A549 (cell line): ENCODE results near the gene CACNG8. TPM values are rescaled to one million over a fixed set of nuclear protein-coding genes. Genes with fewer than 3 reads are reported as not detected.

Source experiments
- ATAC-seq, 2 experiments: fragments of 200-7000 bp in 1 of 2; fragments of >200 bp in 1 of 2; cut with Nextera tagmentation in 1 of 2; cut with Tn5 transposase in 1 of 2; 3 replicates each; pipeline versions ENCODE4 v1.8.0 to v1.9.1; 2018 to 2020; ENCODE audit warnings: mild to moderate bottlenecking in 1 of 2, moderate library complexity in 1 of 2
- CTCF ChIA-PET: fragments of 300-600 bp; sonication (Branson Sonifier 250); formaldehyde crosslinking; extraction: SDS; loops from one replicate; lab custom pipeline; 2021; ENCODE audit warnings: antibody characterized with exemption, inconsistent platforms; lab: Yijun Ruan, JAX
- POLR2A ChIA-PET: fragments of 350-600 bp; formaldehyde crosslinking; extraction: SDS; loops from one replicate; lab custom pipeline; 2021; ENCODE audit warnings: antibody characterized with exemption, inconsistent platforms; lab: Yijun Ruan, JAX
- DNase-seq, 2 experiments: peaks; one replicate each; pipeline versions ENCODE4 v3.0.0 to v3.0.0-alpha.2; 2011 to 2016; ENCODE audit warnings: low read depth in 1 of 2, low spot score in 1 of 2
- FAIRE-seq: peaks from 2 replicates; lab custom pipeline; 2011; peaks lifted over from hg19 to GRCh38; lab: Jason Lieb, UNC
- H3K27ac ChIP-seq, 2 experiments: fragments of >200 bp; sonication (Bioruptor Twin); formaldehyde crosslinking; 3 replicates each; pipeline ENCODE4 v1.5.1; 2016 to 2017
- H3K4me1 ChIP-seq: fragments of >200 bp; sonication (Bioruptor Twin); formaldehyde crosslinking; 3 replicates; pipeline ENCODE4 v1.6.1; 2016
- H3K4me2 ChIP-seq: fragments of >200 bp; sonication (Bioruptor Twin); formaldehyde crosslinking; 3 replicates; pipeline ENCODE4 v1.6.1; 2016
- H3K4me3 ChIP-seq: fragments of >200 bp; sonication (Bioruptor Twin); formaldehyde crosslinking; 3 replicates; pipeline ENCODE4 v1.5.1; 2016
- H3K9me3 ChIP-seq: fragments of >200 bp; sonication (Bioruptor Twin); formaldehyde crosslinking; 3 replicates; pipeline ENCODE4 v1.6.1; 2016
- ATOH8 ChIP-seq: fragments of 250-450 bp; sonication (Bioruptor Pico); IDR thresholded peaks from 2 replicates; pipeline ENCODE4 v1.5.0; 2020; ENCODE audit warnings: low read depth, mild to moderate bottlenecking, moderate library complexity
- CBX8 ChIP-seq: fragments of 200-600 bp; sonication (generic); IDR thresholded peaks from 2 replicates; pipeline ENCODE4 v1.6.1; 2016
- CEBPB ChIP-seq, 2 experiments: fragments of >200 bp in 1 of 2; sonication (Bioruptor Twin) in 1 of 2; formaldehyde crosslinking in 1 of 2; IDR thresholded peaks; 2 replicates each; pipeline ENCODE4 v1.6.1; 2012 to 2016
- EHMT2 ChIP-seq: fragments of 200-600 bp; sonication (generic); IDR thresholded peaks from 2 replicates; pipeline ENCODE4 v1.6.1; 2016; ENCODE audit warnings: antibody characterized with exemption, low read depth, mild to moderate bottlenecking, moderate library complexity
- ESRRA ChIP-seq: fragments of 150-350 bp; IDR thresholded peaks from 2 replicates; pipeline ENCODE4 v1.6.1; 2014; ENCODE audit warnings: mild to moderate bottlenecking, low read length, borderline replicate concordance
- FOSL2 ChIP-seq, 2 experiments: fragments of 450-650 bp in 1 of 2; fragments of >200 bp in 1 of 2; sonication (Bioruptor Twin) in 1 of 2; formaldehyde crosslinking; IDR thresholded peaks; 2 replicates each; pipeline versions ENCODE4 v1.5.0 to v1.6.1; 2016 to 2020; ENCODE audit warnings: mild to moderate bottlenecking in 1 of 2, moderate library complexity in 1 of 2
- GATA3 ChIP-seq: IDR thresholded peaks from 2 replicates; pipeline ENCODE4 v1.6.1; 2012; ENCODE audit warnings: borderline replicate concordance
- HDAC2 ChIP-seq: fragments of 200-600 bp; sonication (generic); IDR thresholded peaks from 2 replicates; pipeline ENCODE4 v1.6.1; 2016
- HES2 ChIP-seq: fragments of >200 bp; sonication (Bioruptor Twin); formaldehyde crosslinking; IDR thresholded peaks from 2 replicates; pipeline ENCODE4 v1.6.1; 2016
- JUNB ChIP-seq: fragments of >200 bp; sonication (Bioruptor Twin); formaldehyde crosslinking; IDR thresholded peaks from 2 replicates; pipeline ENCODE4 v1.6.1; 2016
- MAFK ChIP-seq: fragments of 450-650 bp; IDR thresholded peaks from 2 replicates; pipeline ENCODE4 v1.6.1; 2014; ENCODE audit not compliant: partially characterized antibody
- MAZ ChIP-seq: fragments of 150-350 bp; IDR thresholded peaks from 2 replicates; pipeline ENCODE4 v1.6.1; 2014; ENCODE audit warnings: antibody characterized with exemption, low read depth, low read length, borderline replicate concordance
- PBX3 ChIP-seq: IDR thresholded peaks from 2 replicates; pipeline ENCODE4 v1.6.1; 2012
- PHF8 ChIP-seq: fragments of 200-600 bp; sonication (generic); IDR thresholded peaks from 2 replicates; pipeline ENCODE4 v1.6.1; 2016; ENCODE audit warnings: low read depth, mild to moderate bottlenecking, antibody characterized with exemption, moderate library complexity, borderline replicate concordance
- POLR2A ChIP-seq: IDR thresholded peaks from 2 replicates; pipeline ENCODE4 v1.6.1; 2012; ENCODE audit warnings: mild to moderate bottlenecking, low read length
- RARB ChIP-seq: fragments of 250-450 bp; sonication (Bioruptor Pico); IDR thresholded peaks from 2 replicates; pipeline ENCODE4 v1.8.0; 2021; ENCODE audit warnings: mild to moderate bottlenecking, moderate library complexity
- RCOR1 ChIP-seq: fragments of 150-350 bp; IDR thresholded peaks from 2 replicates; pipeline ENCODE4 v1.6.1; 2014; ENCODE audit warnings: antibody characterized with exemption, low read length, low read depth
- TFCP2L1 ChIP-seq: fragments of 250-450 bp; sonication (Bioruptor Pico); IDR thresholded peaks from 2 replicates; pipeline ENCODE4 v1.5.0; 2021; ENCODE audit warnings: mild to moderate bottlenecking
- USF2 ChIP-seq: fragments of 450-650 bp; IDR thresholded peaks from 2 replicates; pipeline ENCODE4 v1.6.1; 2014; ENCODE audit warnings: antibody characterized with exemption
- ZFP36 ChIP-seq: fragments of 450-650 bp; IDR thresholded peaks from 2 replicates; pipeline ENCODE4 v1.6.1; 2014; ENCODE audit warnings: borderline replicate concordance; ENCODE audit not compliant: partially characterized antibody
- WGBS: methylation state at CpG from one replicate; pipeline ENCODE4 v1.1.6; 2017; ENCODE audit errors: missing lambda C conversion rate; 5-methylcytosine and 5-hydroxymethylcytosine counted together
- polyA plus RNA-seq, 4 experiments: library from polyadenylated mRNA; depleted of rRNA in 3 of 4; stranded (reverse); fragments of >200 nt; fragmentation: RNase III in 1 of 4; extraction: RNeasy Plus Mini Kit Qiagen cat#74134 plus additional on column Dnase treatment in 1 of 4; gene quantifications; 2 replicates in 3 of 4; 3 replicates in 1 of 4; pipeline ENCODE4 v1.2.3, GENCODE V29; 2011 to 2017
- TF ChIP-seq, protein P1 (sequence below): fragments of 200-600 bp; sonication (generic); IDR thresholded peaks from 2 replicates; pipeline ENCODE4 v1.6.1; 2016; ENCODE audit warnings: antibody characterized with exemption, mild to moderate bottlenecking, moderate library complexity
- TF ChIP-seq, protein P2 (sequence below): IDR thresholded peaks from 2 replicates; pipeline ENCODE4 v1.6.1; 2012; ENCODE audit warnings: low read depth, borderline replicate concordance

Gene CACNG8
- polyA plus RNA-seq, 2 of the 4 experiments (the other 2 are of a cell fraction): 1.1 to 5.8 TPM

DNA sequence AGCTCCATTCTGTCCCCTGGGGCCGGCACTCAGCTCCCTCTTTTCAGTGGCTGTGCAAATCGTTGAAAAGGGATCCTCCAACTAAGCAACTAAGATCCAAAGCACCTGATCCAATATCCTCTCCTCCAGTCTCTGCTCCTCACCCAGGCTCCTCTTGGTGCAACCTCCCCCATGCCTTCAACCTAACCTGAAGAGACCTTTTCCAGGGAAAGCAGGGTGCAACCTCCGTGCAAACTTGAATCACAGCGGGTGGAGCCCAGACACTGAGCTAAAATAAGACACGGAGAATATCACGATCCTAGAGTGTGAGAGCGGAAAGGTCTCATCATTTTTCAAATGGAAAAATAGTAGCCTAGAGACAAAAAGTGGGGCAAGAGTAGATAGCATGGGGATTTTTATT is 45.4 kb upstream of the CACNG8 start (continued):
- TF ChIP-seq CEBPB (IDR thresholded peaks at IDR 0.05): no peak
- TF ChIP-seq EHMT2: no peak
- no peak for TF ChIP-seq HDAC2
- TF ChIP-seq FOSL2 (IDR thresholded peaks at IDR 0.05): no peak
- TF ChIP-seq FOSL2 (CRISPR knock-in tag; IDR thresholded peaks at IDR 0.05): no peak
- no peak for TF ChIP-seq TFCP2L1
- TF ChIP-seq RCOR1: no peak

DNA sequence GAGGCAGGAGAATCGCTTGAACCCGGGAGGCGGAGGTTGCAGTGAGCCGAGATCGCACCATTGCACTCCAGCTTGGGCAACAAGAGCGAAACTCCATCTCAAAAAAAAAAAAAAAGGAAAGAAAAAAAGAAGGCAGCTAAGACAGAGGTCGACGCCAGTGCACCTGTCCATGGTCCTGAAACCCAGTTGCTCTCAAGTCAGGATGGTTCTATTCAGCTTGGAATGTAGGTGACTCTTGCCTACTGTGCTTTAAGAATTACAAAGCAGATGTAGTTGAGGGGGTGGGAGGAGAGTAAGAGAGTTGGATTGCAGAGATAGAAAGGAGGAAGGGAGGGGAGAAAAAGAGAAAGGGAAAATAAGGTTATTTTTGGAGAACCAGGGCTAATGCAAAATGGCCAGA is 35.0 kb upstream of the CACNG8 start:
- ATAC-seq (peak; percentile 60 to 74; a peak in 3 of 6 replicates), FAIRE-seq (peak; percentile 49), DNase-seq (peak in 1 of 2 experiments; percentile 61)
- ChIA-PET CTCF (interaction anchor here (0.5 to 2.0 kb wide), 5 partner anchors 21 to 318 kb away, joined by 3 to 7 read pairs (median 5); no protein-coding TSS in a partner anchor), POLR2A (interaction anchor here (0.6 kb wide), 1 partner anchor 51 kb away, joined by 3 read pairs; no protein-coding TSS in a partner anchor)
- Histone ChIP-seq H3K4me3 (no peak overlapping the region), H3K9me3 (no peaks in the 10 kb centered on the region), H3K4me2 (no peak overlapping the region), H3K27ac (no peak overlapping the region), H3K4me1 (no peaks in the 10 kb centered on the region)
- 59% methylated on average over 8 of the region's 8 CpGs for WGBS
- TF ChIP-seq EHMT2: peak; percentile 90
- no peak for TF ChIP-seq ZFP36
- no peak for TF ChIP-seq POLR2A
- TF ChIP-seq RCOR1: no peak
- TF ChIP-seq, protein P1, sequence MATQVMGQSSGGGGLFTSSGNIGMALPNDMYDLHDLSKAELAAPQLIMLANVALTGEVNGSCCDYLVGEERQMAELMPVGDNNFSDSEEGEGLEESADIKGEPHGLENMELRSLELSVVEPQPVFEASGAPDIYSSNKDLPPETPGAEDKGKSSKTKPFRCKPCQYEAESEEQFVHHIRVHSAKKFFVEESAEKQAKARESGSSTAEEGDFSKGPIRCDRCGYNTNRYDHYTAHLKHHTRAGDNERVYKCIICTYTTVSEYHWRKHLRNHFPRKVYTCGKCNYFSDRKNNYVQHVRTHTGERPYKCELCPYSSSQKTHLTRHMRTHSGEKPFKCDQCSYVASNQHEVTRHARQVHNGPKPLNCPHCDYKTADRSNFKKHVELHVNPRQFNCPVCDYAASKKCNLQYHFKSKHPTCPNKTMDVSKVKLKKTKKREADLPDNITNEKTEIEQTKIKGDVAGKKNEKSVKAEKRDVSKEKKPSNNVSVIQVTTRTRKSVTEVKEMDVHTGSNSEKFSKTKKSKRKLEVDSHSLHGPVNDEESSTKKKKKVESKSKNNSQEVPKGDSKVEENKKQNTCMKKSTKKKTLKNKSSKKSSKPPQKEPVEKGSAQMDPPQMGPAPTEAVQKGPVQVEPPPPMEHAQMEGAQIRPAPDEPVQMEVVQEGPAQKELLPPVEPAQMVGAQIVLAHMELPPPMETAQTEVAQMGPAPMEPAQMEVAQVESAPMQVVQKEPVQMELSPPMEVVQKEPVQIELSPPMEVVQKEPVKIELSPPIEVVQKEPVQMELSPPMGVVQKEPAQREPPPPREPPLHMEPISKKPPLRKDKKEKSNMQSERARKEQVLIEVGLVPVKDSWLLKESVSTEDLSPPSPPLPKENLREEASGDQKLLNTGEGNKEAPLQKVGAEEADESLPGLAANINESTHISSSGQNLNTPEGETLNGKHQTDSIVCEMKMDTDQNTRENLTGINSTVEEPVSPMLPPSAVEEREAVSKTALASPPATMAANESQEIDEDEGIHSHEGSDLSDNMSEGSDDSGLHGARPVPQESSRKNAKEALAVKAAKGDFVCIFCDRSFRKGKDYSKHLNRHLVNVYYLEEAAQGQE: peak; percentile 96
- TF ChIP-seq MAFK: no peak
- no peak for TF ChIP-seq HES2
- no peak for TF ChIP-seq PHF8

- CTCF ChIA-PET: interaction anchor here (0.7 to 3.6 kb wide), 7 partner anchors 12 to 127 kb away, joined by 3 to 11 read pairs (median 5); no protein-coding TSS in a partner anchor
Observed at GRCh38 chr19:53936029-53936428, 26.7 kb upstream of the CACNG8 start.

More at GRCh38 chr19:53936029-53936428, 26.7 kb upstream of the CACNG8 start:
- no peak overlapping the region for H3K4me3 ChIP-seq
- no peaks in the 10 kb centered on the region for H3K4me1 ChIP-seq
- WGBS: 81% methylated on average over 7 of the region's 7 CpGs
- ATAC-seq (no peak), DNase-seq (no peak), FAIRE-seq (no peak)
- POLR2A ChIA-PET: interaction anchor here (0.7 kb wide), 1 partner anchor 35 kb away, joined by 6 read pairs; no protein-coding TSS in a partner anchor
- no peak for TF ChIP-seq RARB (CRISPR knock-in tag)
- TF ChIP-seq CBX8: no peak
- no peak for TF ChIP-seq ATOH8 (CRISPR knock-in tag)
- TF ChIP-seq ESRRA: no peak
- TF ChIP-seq, protein P2, sequence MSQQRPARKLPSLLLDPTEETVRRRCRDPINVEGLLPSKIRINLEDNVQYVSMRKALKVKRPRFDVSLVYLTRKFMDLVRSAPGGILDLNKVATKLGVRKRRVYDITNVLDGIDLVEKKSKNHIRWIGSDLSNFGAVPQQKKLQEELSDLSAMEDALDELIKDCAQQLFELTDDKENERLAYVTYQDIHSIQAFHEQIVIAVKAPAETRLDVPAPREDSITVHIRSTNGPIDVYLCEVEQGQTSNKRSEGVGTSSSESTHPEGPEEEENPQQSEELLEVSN: no peak
- TF ChIP-seq JUNB: no peak
- TF ChIP-seq GATA3: no peak
- TF ChIP-seq, protein P1: no peak
- no peak for TF ChIP-seq MAZ
- TF ChIP-seq USF2: no peak
- no peak for TF ChIP-seq ZFP36
- no peak for TF ChIP-seq PBX3
- no peak for TF ChIP-seq TFCP2L1
- no peaks in the 10 kb centered on the region for H3K9me3 ChIP-seq
- H3K27ac ChIP-seq: no peak overlapping the region
- H3K4me2 ChIP-seq: no peak overlapping the region
